ENCODE data around the gene ANKMY1. TPM values are rescaled to one million over a fixed set of nuclear protein-coding genes. Genes with fewer than 3 reads are reported as not detected.

Gene ANKMY1
- total RNA-seq, 2 donors from 2014 or later, result 3.7 to 7.9 TPM

- Histone ChIP-seq H3K4me1 (no peaks in the 10 kb centered on the region), H3K36me3 (peaks cover 17% of the 10 kb centered on the region), H3K9me3 (no peaks in the 10 kb centered on the region), H3K27ac (no peak overlapping the region), H3K4me3 (no peak overlapping the region), H3K27me3 (no peaks in the 10 kb centered on the region)
- DNase-seq (ENCODE audit: low spot score), result no peak
- no peak for TF ChIP-seq CTCF (IDR thresholded peaks at IDR 0.05)
Observed at GRCh38 chr2:240467149-240467642, 90.6 kb downstream of the ANKMY1 start.

- Histone ChIP-seq H3K4me1 (no peaks in the 10 kb centered on the region), H3K27me3 (no peaks in the 10 kb centered on the region), H3K27ac (no peak overlapping the region), H3K4me3 (no peak overlapping the region), H3K36me3 (peaks cover 17% of the 10 kb centered on the region), H3K9me3 (no peaks in the 10 kb centered on the region)
- TF ChIP-seq CTCF (IDR thresholded peaks at IDR 0.05), result no peak
- no peak for DNase-seq (ENCODE audit: low spot score)
Observed at GRCh38 chr2:240466579-240467148, 91.1 kb downstream of the ANKMY1 start.

GRCh38 chr2:240465765-240466578 lies 91.8 kb downstream of the ANKMY1 start:
- Histone ChIP-seq H3K36me3 (peaks cover 17% of the 10 kb centered on the region), H3K4me1 (no peaks in the 10 kb centered on the region), H3K4me3 (no peak overlapping the region), H3K27ac (no peak overlapping the region), H3K27me3 (no peaks in the 10 kb centered on the region), H3K9me3 (no peaks in the 10 kb centered on the region)
- TF ChIP-seq CTCF (IDR thresholded peaks at IDR 0.05), result no peak
- peak; percentile 47 for DNase-seq (ENCODE audit: low spot score)

- H3K36me3 ChIP-seq, result peaks cover 17% of the 10 kb centered on the region
- peak; percentile 43 for DNase-seq (ENCODE audit: low spot score)
- no peak overlapping the region for H3K27ac ChIP-seq
- H3K27me3 ChIP-seq, result no peaks in the 10 kb centered on the region
- H3K4me1 ChIP-seq, result no peaks in the 10 kb centered on the region
- no peak for TF ChIP-seq CTCF (IDR thresholded peaks at IDR 0.05)
- H3K4me3 ChIP-seq, result no peak overlapping the region
- no peaks in the 10 kb centered on the region for H3K9me3 ChIP-seq
Observed at GRCh38 chr2:240465268-240465764, 92.5 kb downstream of the ANKMY1 start.

GRCh38 chr2:240464514-240465241 lies 93.1 kb downstream of the ANKMY1 start:
- peak; percentile 52 for DNase-seq (ENCODE audit: low spot score)
- Histone ChIP-seq H3K4me1 (no peaks in the 10 kb centered on the region), H3K27ac (no peak overlapping the region), H3K36me3 (peaks cover 17% of the 10 kb centered on the region), H3K27me3 (no peaks in the 10 kb centered on the region), H3K4me3 (no peak overlapping the region), H3K9me3 (no peaks in the 10 kb centered on the region)
- no peak for TF ChIP-seq CTCF (IDR thresholded peaks at IDR 0.05)
